TTC549 (cell line): ENCODE results near the gene SLC1A4.
"Not testable (repeated sequence)": the region's sequence is repeated elsewhere in the genome, so short reads cannot be mapped to it uniquely, and the experiment has no call there.

Experiments
- FAIRE-seq: peaks from 2 replicates; lab custom pipeline; 2012; peaks lifted over from hg19 to GRCh38; lab: Jason Lieb, UNC

The SLC1A4 gene

GRCh38 chr2:65026704-65027464 lies 37.7 kb downstream of the SLC1A4 start:
- no peak for FAIRE-seq

GRCh38 chr2:65027616-65028244 lies 38.5 kb downstream of the SLC1A4 start:
- FAIRE-seq: no peak

DNA sequence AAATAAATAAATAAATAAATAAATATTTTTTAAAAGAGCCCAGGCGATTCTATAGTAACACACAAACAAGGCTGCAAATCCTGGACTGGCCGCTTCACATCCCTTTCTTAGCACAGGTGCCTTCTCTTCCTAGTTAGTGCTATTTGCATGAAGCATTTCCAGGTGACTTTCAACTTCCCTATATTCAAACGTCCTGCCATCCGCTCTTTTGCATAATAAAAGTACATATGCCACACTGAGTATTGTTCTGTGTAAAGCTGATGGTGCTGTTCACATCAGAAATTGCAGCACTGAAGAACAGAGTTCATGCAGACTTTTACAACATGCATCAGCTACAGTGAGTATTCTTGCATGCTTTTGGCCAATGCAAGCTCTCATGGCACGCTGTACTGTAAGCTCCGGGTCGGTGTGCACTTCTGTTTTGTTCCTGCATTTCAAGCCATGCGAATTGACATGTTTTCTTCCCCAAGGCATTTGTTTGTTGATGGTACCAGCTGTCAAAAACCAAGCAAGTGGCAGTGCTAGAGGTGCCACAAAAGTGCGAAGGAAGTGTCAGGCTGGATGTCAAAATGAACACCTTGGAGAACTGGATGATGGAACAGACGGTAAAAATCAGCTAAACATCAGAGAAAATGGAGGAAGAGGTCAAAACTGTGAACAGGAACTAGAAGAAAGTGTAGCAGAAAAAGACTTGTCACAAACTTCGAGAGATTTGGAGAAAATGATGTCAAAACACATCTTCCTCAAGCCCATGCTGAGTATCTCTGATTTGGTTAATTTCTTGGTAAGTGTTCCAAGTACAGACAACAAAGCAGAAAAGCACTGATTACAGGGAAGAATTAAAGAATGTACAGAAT lies 41.5 kb downstream of the SLC1A4 start:
- FAIRE-seq: no peak

GRCh38 chr2:65031341-65032018 lies 42.3 kb downstream of the SLC1A4 start:
- FAIRE-seq: no peak

DNA sequence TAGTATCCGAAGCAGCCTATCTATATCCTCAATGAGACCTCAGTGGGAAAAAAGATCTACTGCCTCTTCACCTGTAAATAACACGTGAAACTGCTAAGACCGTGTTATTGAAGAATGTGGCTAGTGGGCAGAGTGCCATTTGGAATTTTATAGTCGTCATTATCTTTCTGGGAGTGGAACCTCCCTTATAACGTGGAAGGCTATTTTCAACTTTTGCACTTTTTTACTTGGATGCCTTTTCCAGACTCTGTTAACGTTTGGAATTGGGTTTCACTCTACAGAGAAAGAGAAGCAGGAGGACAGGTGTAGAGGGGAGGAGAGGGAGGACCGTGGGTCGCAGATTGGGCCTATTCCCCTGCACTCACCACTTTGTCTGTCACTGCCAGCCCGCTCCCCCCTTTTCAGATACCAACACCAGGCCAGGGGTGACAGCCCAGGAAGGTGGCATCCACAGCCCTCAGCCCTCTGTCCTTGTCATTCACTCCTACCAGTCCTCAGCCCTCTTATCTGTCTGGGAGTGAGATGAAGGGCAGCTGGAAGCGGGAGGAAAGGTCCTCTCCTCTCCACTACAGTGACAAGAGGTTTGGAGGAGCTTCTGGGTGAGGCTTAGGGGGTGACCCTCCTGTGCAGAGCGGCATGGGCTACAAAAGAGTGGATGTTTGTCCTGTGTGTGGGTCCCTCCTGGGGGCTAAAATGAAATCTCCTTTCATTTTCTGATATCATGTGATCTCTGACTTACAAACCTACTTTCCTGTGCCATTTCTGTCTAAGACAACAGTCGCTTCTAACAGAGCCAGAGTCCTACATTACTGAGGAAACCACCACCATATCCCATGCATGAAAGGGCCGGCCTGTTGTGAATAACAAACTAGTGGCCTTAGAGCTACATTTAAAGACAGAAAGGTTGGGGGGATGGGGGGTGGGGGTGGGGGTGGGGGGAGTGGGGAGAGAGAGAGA lies 43.1 kb downstream of the SLC1A4 start:
- FAIRE-seq: no peak

DNA sequence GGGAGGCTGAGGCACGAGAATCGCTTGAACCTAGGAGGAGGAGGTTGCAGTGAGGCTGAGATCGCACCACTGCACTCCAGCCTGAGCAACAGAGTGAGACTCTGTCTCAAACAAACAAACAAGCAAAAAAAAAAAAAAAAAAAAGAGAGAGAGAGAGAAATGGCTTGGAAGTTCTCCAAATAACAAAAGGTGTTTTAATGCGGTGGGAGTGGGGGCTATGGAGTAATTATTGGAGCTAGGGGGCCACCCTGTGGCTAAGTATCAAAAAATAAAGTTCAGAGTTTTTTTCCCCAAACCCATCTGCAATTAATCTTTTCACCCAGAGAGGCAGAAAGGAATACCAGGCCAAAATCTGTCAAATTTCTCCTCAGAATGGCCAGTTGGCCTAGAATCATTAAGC lies 44.0 kb downstream of the SLC1A4 start:
- FAIRE-seq: no peak

DNA sequence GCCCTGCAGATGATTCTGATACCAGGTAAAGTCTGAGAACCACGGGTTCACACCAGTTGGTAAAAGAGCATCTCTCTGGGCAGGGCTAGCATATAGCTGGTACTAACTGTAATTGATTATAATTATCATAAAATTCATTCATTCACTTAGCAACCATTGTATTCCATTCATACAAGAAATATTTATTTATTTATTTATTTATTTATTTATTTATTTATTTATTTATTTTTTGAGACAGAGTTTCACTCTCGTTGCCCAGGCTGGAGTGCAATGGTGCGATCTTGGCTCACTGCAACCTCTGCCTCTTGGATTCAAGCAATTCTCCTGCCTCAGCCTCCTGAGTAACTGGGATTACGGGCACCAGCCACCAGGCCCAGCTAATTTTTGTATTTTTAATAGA lies 44.5 kb downstream of the SLC1A4 start:
- FAIRE-seq: not testable (repeated sequence)

- FAIRE-seq: no peak
Measured at GRCh38 chr2:65035351-65035943, 46.2 kb downstream of the SLC1A4 start.

DNA sequence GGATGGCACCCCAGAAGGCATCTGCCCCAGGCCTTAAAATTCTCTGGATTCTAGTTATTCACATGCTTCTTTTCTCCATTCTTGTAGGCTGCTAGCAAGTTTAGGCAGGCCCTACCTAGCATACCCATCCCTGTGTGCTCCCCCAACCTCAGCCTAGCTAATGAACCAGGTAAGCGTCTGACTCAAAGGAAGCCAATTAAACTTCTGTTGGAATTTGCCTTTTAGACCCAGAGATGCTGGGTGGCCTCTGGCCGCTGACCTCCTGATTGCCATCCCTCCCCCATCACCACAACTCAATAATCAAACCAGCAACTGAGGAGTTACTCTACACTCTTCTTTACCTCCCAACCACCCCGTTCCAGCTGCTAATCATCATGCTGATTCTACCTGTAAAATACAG lies 48.0 kb downstream of the SLC1A4 start:
- no peak for FAIRE-seq

DNA sequence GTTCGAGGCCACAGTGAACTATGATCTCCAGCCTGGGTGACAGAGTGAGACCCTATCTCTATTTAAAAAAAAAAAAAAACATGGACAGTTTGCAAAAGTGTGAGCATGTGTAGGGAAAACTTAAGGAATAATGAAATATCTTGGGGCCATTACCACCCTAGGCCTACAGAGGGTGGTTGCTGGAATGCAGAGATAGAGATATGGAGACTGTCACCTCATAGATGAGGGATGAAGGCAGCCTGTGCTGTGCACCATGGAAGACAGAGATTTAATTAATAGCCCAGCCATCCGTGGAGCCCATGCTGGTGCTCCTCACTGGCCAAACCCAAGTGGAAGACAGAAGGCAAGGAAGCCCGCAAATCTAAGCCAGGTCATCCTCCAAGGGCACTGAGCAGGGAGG lies 50.4 kb downstream of the SLC1A4 start:
- no peak for FAIRE-seq

- FAIRE-seq: peak; percentile 71
Measured at GRCh38 chr2:65040400-65041261, 51.4 kb downstream of the SLC1A4 start.

GRCh38 chr2:65043001-65043400 lies 53.8 kb downstream of the SLC1A4 start:
- FAIRE-seq: no peak

DNA sequence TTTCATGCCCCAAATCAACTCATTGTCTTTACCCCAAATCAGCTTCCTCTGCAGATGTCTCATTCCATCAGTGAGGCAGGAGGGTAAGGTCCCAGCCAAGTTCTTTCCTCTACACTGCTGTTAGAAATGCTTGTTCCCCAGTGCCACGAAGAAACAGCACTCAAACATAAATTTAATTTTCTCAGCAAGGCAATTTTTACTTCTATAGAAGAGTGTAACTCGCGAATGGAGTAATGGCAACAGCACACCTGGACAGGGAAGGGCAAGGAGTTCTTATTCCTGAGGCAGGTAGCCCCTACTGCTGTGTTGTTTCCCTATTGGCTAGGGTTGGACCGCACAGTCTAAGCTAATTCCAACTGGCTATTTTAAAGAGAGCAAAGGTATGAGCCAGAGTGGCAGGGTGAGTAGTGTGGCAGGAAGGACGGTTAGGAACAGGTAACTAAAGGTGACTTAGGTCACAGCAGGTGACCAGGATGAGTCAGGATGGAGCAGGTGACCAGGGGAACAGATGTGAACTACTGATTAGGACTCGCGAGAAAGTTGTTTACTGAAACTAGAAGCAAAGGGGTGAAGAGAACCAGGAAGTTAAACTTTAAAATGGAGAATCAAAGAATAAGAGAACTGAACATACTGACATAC lies 55.0 kb downstream of the SLC1A4 start:
- FAIRE-seq: no peak

- no peak for FAIRE-seq
Measured at GRCh38 chr2:65045651-65046050, 56.5 kb downstream of the SLC1A4 start.

GRCh38 chr2:65046633-65047407 lies 57.6 kb downstream of the SLC1A4 start:
- no peak for FAIRE-seq

DNA sequence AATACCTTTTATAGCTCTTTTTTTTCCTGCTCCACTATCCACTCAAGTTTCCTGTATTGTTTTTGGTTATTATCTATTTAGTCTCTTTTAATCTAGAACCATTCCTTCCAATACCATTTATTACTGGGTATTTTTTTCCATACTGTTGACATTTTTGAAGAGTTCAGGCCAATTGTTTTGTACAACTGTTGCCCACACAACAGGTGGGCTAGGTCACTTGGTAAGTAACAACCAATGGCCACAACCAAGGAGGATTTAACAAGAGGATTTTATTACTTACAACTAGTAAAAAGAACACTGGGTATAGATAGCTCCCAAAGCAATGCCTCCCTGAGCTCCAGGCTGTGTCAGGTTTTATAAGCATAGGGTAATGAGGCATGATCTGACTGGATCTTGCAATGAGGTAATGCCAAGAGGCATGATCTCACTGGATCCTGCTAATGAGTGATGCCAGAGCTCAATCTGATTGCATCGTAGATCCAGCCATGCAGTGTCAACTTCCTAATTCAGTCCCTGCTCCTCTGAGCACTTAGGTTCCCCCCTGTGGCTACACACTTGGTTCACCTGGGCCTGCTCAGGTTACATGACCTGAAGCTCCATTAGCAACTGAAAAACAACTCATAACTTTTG lies 59.9 kb downstream of the SLC1A4 start:
- FAIRE-seq: no peak

DNA sequence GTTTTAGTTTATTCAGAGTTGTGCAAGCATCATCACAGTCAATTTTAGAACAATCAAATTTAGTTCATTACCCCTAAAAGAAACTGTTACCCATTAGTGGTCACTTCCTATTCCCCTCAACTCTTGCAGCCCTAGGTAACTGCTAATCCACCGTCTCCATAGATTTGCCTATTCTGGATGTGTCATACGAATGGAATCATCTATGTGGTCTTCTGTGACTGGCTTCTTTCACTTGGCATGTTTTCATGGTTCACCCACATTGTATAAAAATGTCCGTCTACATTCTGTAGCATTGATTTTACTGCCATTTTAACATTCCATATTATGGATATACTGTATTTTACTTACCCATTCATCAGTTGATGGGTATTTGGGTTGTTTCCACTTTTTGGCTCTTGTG lies 61.7 kb downstream of the SLC1A4 start:
- FAIRE-seq: no peak

DNA sequence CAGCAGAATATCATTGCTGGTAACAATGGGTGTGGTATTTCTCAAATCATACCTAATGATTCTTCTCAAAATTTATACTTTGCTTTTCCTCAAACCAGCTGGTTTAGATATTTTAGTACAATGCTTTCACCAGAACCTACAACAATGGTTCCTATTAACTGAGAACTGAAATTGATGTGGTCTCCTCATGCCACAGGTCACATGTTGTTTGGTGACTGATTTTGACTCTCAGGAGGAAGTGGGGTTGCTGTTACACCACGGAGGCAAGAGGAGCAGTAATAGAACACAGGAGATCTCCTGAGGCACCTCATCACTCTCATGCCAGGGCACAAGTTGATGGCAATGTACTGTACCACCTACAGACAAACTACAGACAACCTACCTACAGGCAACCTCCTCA lies 64.0 kb downstream of the SLC1A4 start:
- no peak for FAIRE-seq
